ENCODE results near the gene DCC.

DNA sequence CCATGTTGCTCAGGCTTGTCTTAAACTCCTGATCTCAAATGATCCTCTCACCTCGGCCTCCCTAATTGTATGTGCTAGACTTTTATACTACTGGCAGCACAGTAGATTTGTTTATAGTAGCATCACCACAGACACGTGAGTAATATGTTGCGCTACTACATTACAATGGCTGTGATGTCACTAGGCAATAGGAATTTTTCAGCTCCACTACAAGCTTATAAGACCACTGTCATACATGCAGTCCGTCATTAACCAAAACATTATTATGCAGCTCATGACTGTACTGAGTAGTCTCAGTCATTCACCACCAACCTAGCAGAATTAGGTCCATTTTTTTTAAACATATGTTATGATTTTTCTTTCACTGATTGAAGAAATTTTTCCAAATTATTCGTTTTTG is 398.9 kb downstream of the DCC start:
- TF ChIP-seq, protein P1, sequence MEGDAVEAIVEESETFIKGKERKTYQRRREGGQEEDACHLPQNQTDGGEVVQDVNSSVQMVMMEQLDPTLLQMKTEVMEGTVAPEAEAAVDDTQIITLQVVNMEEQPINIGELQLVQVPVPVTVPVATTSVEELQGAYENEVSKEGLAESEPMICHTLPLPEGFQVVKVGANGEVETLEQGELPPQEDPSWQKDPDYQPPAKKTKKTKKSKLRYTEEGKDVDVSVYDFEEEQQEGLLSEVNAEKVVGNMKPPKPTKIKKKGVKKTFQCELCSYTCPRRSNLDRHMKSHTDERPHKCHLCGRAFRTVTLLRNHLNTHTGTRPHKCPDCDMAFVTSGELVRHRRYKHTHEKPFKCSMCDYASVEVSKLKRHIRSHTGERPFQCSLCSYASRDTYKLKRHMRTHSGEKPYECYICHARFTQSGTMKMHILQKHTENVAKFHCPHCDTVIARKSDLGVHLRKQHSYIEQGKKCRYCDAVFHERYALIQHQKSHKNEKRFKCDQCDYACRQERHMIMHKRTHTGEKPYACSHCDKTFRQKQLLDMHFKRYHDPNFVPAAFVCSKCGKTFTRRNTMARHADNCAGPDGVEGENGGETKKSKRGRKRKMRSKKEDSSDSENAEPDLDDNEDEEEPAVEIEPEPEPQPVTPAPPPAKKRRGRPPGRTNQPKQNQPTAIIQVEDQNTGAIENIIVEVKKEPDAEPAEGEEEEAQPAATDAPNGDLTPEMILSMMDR (IDR thresholded peaks at IDR 0.05): no peak
- TF ChIP-seq POLR2A (IDR thresholded peaks at IDR 0.05) (no peak), POLR2AphosphoS5 (IDR thresholded peaks at IDR 0.05) (no peak), EP300 (IDR thresholded peaks at IDR 0.05) (no peak)

All from upper lobe of left lung (tissue), 4 donors.